Measurements from ENCODE around the gene LDAH.

LDAH gene

GRCh38 chr2:20696366-20696765, 126.5 kb downstream of the LDAH start:
- in situ Hi-C loops (cut with HindIII; ENCODE audit: low pct_ligation_motif_present, low pct_unique_long_range_greater_than_20kb, low sequenced_read_pairs) = loop anchor here (25.0 kb wide), 1 partner anchor 241 kb away; no protein-coding TSS in a partner anchor
- no peak for DNase-seq

GRCh38 chr2:20693317-20693716, 129.6 kb downstream of the LDAH start:
- in situ Hi-C loops (cut with HindIII; ENCODE audit: low pct_ligation_motif_present, low pct_unique_long_range_greater_than_20kb, low sequenced_read_pairs) = loop anchor here (25.0 kb wide), 1 partner anchor 244 kb away; no protein-coding TSS in a partner anchor

GRCh38 chr2:20692081-20692480, 130.8 kb downstream of the LDAH start:
- DNase-seq = no peak
- in situ Hi-C loops (cut with HindIII; ENCODE audit: low pct_ligation_motif_present, low pct_unique_long_range_greater_than_20kb, low sequenced_read_pairs) = loop anchor here (25.0 kb wide), 1 partner anchor 245 kb away; no protein-coding TSS in a partner anchor

More at GRCh38 chr2:20693317-20693716, 129.6 kb downstream of the LDAH start:
- no peak for DNase-seq

GRCh38 chr2:20691076-20691734, 131.7 kb downstream of the LDAH start:
- in situ Hi-C loops (cut with HindIII; ENCODE audit: low pct_ligation_motif_present, low pct_unique_long_range_greater_than_20kb, low sequenced_read_pairs) = loop anchor here (25.0 kb wide), 1 partner anchor 246 kb away; no protein-coding TSS in a partner anchor

GRCh38 chr2:20689428-20690264, 133.3 kb downstream of the LDAH start:
- in situ Hi-C loops (cut with HindIII; ENCODE audit: low pct_ligation_motif_present, low pct_unique_long_range_greater_than_20kb, low sequenced_read_pairs) = loop anchor here (25.0 kb wide), 1 partner anchor 248 kb away; no protein-coding TSS in a partner anchor
- no peak for DNase-seq

More at GRCh38 chr2:20691076-20691734, 131.7 kb downstream of the LDAH start:
- DNase-seq = no peak

GRCh38 chr2:20687260-20687832, 135.6 kb downstream of the LDAH start:
- in situ Hi-C loops (cut with HindIII; ENCODE audit: low pct_ligation_motif_present, low pct_unique_long_range_greater_than_20kb, low sequenced_read_pairs) = loop anchor here (25.0 kb wide), 1 partner anchor 250 kb away; no protein-coding TSS in a partner anchor
- no peak for DNase-seq

- no peak for DNase-seq
- in situ Hi-C loops (cut with HindIII; ENCODE audit: low pct_ligation_motif_present, low pct_unique_long_range_greater_than_20kb, low sequenced_read_pairs) = loop anchor here (25.0 kb wide), 1 partner anchor 253 kb away; no protein-coding TSS in a partner anchor
These were observed 138.3 kb downstream of the LDAH start for GRCh38 chr2:20684581-20685063.

GRCh38 chr2:20682167-20682920, 140.6 kb downstream of the LDAH start:
- DNase-seq = peak; percentile 42
- in situ Hi-C loops (cut with HindIII; ENCODE audit: low pct_ligation_motif_present, low pct_unique_long_range_greater_than_20kb, low sequenced_read_pairs) = loop anchor here (25.0 kb wide), 1 partner anchor 255 kb away; no protein-coding TSS in a partner anchor

GRCh38 chr2:20680744-20681375, 142.0 kb downstream of the LDAH start:
- no peak for DNase-seq
- in situ Hi-C loops (cut with HindIII; ENCODE audit: low pct_ligation_motif_present, low pct_unique_long_range_greater_than_20kb, low sequenced_read_pairs) = loop anchor here (25.0 kb wide), 1 partner anchor 256 kb away; no protein-coding TSS in a partner anchor

- DNase-seq = no peak
- in situ Hi-C loops (cut with HindIII; ENCODE audit: low pct_ligation_motif_present, low pct_unique_long_range_greater_than_20kb, low sequenced_read_pairs) = loop anchor here (25.0 kb wide), 1 partner anchor 259 kb away; no protein-coding TSS in a partner anchor
These were observed 144.1 kb downstream of the LDAH start for GRCh38 chr2:20678780-20679179.

- in situ Hi-C loops (cut with HindIII; ENCODE audit: low pct_ligation_motif_present, low pct_unique_long_range_greater_than_20kb, low sequenced_read_pairs) = loop anchor here (25.0 kb wide), 1 partner anchor 259 kb away; no protein-coding TSS in a partner anchor
- no peak for DNase-seq
These were observed 144.9 kb downstream of the LDAH start for GRCh38 chr2:20678086-20678395.

- no peak for DNase-seq
- in situ Hi-C loops (cut with HindIII; ENCODE audit: low pct_ligation_motif_present, low pct_unique_long_range_greater_than_20kb, low sequenced_read_pairs) = loop anchor here (25.0 kb wide), 1 partner anchor 260 kb away; no protein-coding TSS in a partner anchor
These were observed 145.4 kb downstream of the LDAH start for GRCh38 chr2:20677301-20678085.

GRCh38 chr2:20676353-20677215, 146.3 kb downstream of the LDAH start:
- in situ Hi-C loops (cut with HindIII; ENCODE audit: low pct_ligation_motif_present, low pct_unique_long_range_greater_than_20kb, low sequenced_read_pairs) = loop anchor here (25.0 kb wide), 1 partner anchor 261 kb away; no protein-coding TSS in a partner anchor
- DNase-seq = no peak

- peak; percentile 64 for DNase-seq
- in situ Hi-C loops (cut with HindIII; ENCODE audit: low pct_ligation_motif_present, low pct_unique_long_range_greater_than_20kb, low sequenced_read_pairs) = loop anchor here (25.0 kb wide), 1 partner anchor 261 kb away; no protein-coding TSS in a partner anchor
These were observed 147.1 kb downstream of the LDAH start for GRCh38 chr2:20675701-20676352.

GRCh38 chr2:20674974-20675679, 147.8 kb downstream of the LDAH start:
- in situ Hi-C loops (cut with HindIII; ENCODE audit: low pct_ligation_motif_present, low pct_unique_long_range_greater_than_20kb, low sequenced_read_pairs) = loop anchor here (25.0 kb wide), 1 partner anchor 262 kb away; no protein-coding TSS in a partner anchor
- peak; percentile 90 for DNase-seq
